ENCODE results near the gene BTRC. TPM values are rescaled to one million over a fixed set of nuclear protein-coding genes. Genes with fewer than 3 reads are reported as not detected.

The BTRC gene
- total RNA-seq, 2 experiments from 2014 or later: 10.9 to 12.7 TPM

- DNase-seq: no peak
- H3K27ac Mint-ChIP-seq: no peak overlapping the region
- H3K36me3 Mint-ChIP-seq (ENCODE audit: low read depth): no peaks in the 10 kb centered on the region
- H3K4me1 Mint-ChIP-seq (ENCODE audit: low read depth): peaks cover 15% of the 10 kb centered on the region
- H3K4me3 Mint-ChIP-seq: peak overlapping the region; percentile 62
- H3K9me3 Mint-ChIP-seq: no peaks in the 10 kb centered on the region
- intact Hi-C loops (cut with micrococcal nuclease): loop anchor here (1.0 to 5.0 kb wide), 6 partner anchors 33 to 408 kb away; no protein-coding TSS in a partner anchor
- CTCF ChIA-PET: interaction anchor here (0.6 to 5.4 kb wide), 32 partner anchors 7 to 360 kb away, joined by 3 to 50 read pairs (median 4); partner anchors contain the start of genes DPCD and POLL
- peaks cover 38% of the 10 kb centered on the region for H3K27me3 Mint-ChIP-seq (ENCODE audit: low read depth)
Measured at GRCh38 chr10:101570428-101571270, 216.7 kb downstream of the BTRC start.

- CTCF ChIA-PET: interaction anchor here (0.5 to 5.4 kb wide), 28 partner anchors 9 to 361 kb away, joined by 3 to 50 read pairs (median 4); partner anchors contain the start of genes DPCD and POLL
Measured at GRCh38 chr10:101571271-101571925, 217.4 kb downstream of the BTRC start.

GRCh38 chr10:101572126-101572525 is 218.2 kb downstream of the BTRC start:
- CTCF ChIA-PET: interaction anchor here (0.8 to 5.4 kb wide), 6 partner anchors 36 to 358 kb away, joined by 4 to 50 read pairs (median 9); no protein-coding TSS in a partner anchor
- intact Hi-C loops (cut with micrococcal nuclease): loop anchor here (5.0 kb wide), 1 partner anchor 410 kb away; no protein-coding TSS in a partner anchor
- Mint-ChIP-seq H3K4me1 (ENCODE audit: low read depth) (peaks cover 8% of the 10 kb centered on the region), H3K27ac (no peak overlapping the region), H3K9me3 (no peaks in the 10 kb centered on the region), H3K4me3 (no peak overlapping the region), H3K36me3 (ENCODE audit: low read depth) (no peaks in the 10 kb centered on the region), H3K27me3 (ENCODE audit: low read depth) (peaks cover 26% of the 10 kb centered on the region)
- DNase-seq: no peak

More at GRCh38 chr10:101571271-101571925, 217.4 kb downstream of the BTRC start:
- DNase-seq: no peak
- no peak overlapping the region for H3K4me3 Mint-ChIP-seq
- H3K36me3 Mint-ChIP-seq (ENCODE audit: low read depth): no peaks in the 10 kb centered on the region
- H3K27me3 Mint-ChIP-seq (ENCODE audit: low read depth): peaks cover 31% of the 10 kb centered on the region
- H3K27ac Mint-ChIP-seq: no peak overlapping the region
- intact Hi-C loops (cut with micrococcal nuclease): loop anchor here (5.0 kb wide), 1 partner anchor 409 kb away; no protein-coding TSS in a partner anchor
- H3K4me1 Mint-ChIP-seq (ENCODE audit: low read depth): peaks cover 12% of the 10 kb centered on the region
- no peaks in the 10 kb centered on the region for H3K9me3 Mint-ChIP-seq

- Mint-ChIP-seq H3K36me3 (ENCODE audit: low read depth) (no peaks in the 10 kb centered on the region), H3K27ac (no peak overlapping the region), H3K4me1 (ENCODE audit: low read depth) (peaks cover 8% of the 10 kb centered on the region), H3K4me3 (no peak overlapping the region), H3K27me3 (ENCODE audit: low read depth) (peaks cover 21% of the 10 kb centered on the region), H3K9me3 (no peaks in the 10 kb centered on the region)
- CTCF ChIA-PET: interaction anchor here (0.8 kb wide), 1 partner anchor 359 kb away, joined by 4 read pairs; no protein-coding TSS in a partner anchor
- DNase-seq: no peak
- intact Hi-C loops (cut with micrococcal nuclease): loop anchor here (5.0 kb wide), 1 partner anchor 410 kb away; no protein-coding TSS in a partner anchor
Measured at GRCh38 chr10:101572785-101573184, 218.8 kb downstream of the BTRC start.

GRCh38 chr10:101573885-101574753 is 220.2 kb downstream of the BTRC start:
- peaks cover 8% of the 10 kb centered on the region for H3K27me3 Mint-ChIP-seq (ENCODE audit: low read depth)
- CTCF ChIA-PET: interaction anchor here (3.4 kb wide), 1 partner anchor 361 kb away, joined by 12 read pairs; no protein-coding TSS in a partner anchor
- no peak overlapping the region for H3K27ac Mint-ChIP-seq
- intact Hi-C loops (cut with micrococcal nuclease): loop anchor here (5.0 kb wide), 1 partner anchor 412 kb away; no protein-coding TSS in a partner anchor
- no peak for DNase-seq
- no peak overlapping the region for H3K4me3 Mint-ChIP-seq
- no peaks in the 10 kb centered on the region for H3K36me3 Mint-ChIP-seq (ENCODE audit: low read depth)
- H3K9me3 Mint-ChIP-seq: no peaks in the 10 kb centered on the region
- H3K4me1 Mint-ChIP-seq (ENCODE audit: low read depth): peaks cover 8% of the 10 kb centered on the region

GRCh38 chr10:101575091-101575490 is 221.1 kb downstream of the BTRC start:
- Mint-ChIP-seq H3K27ac (no peak overlapping the region), H3K4me1 (ENCODE audit: low read depth) (no peaks in the 10 kb centered on the region), H3K4me3 (no peak overlapping the region), H3K27me3 (ENCODE audit: low read depth) (no peaks in the 10 kb centered on the region), H3K36me3 (ENCODE audit: low read depth) (no peaks in the 10 kb centered on the region), H3K9me3 (no peaks in the 10 kb centered on the region)
- DNase-seq: no peak
- CTCF ChIA-PET: interaction anchor here (0.6 to 3.4 kb wide), 5 partner anchors 28 to 362 kb away, joined by 3 to 12 read pairs (median 3); no protein-coding TSS in a partner anchor
- intact Hi-C loops (cut with micrococcal nuclease): no loop called here

GRCh38 chr10:101575580-101576210 is 221.7 kb downstream of the BTRC start:
- no peak overlapping the region for H3K4me3 Mint-ChIP-seq
- CTCF ChIA-PET: interaction anchor here (0.6 to 3.4 kb wide), 6 partner anchors 27 to 362 kb away, joined by 3 to 12 read pairs (median 3); no protein-coding TSS in a partner anchor
- DNase-seq: no peak
- no peaks in the 10 kb centered on the region for H3K4me1 Mint-ChIP-seq (ENCODE audit: low read depth)
- H3K27me3 Mint-ChIP-seq (ENCODE audit: low read depth): no peaks in the 10 kb centered on the region
- intact Hi-C loops (cut with micrococcal nuclease): no loop called here
- H3K9me3 Mint-ChIP-seq: no peaks in the 10 kb centered on the region
- H3K36me3 Mint-ChIP-seq (ENCODE audit: low read depth): no peaks in the 10 kb centered on the region
- H3K27ac Mint-ChIP-seq: no peak overlapping the region

- Mint-ChIP-seq H3K27ac (no peak overlapping the region), H3K4me1 (ENCODE audit: low read depth) (no peaks in the 10 kb centered on the region), H3K27me3 (ENCODE audit: low read depth) (no peaks in the 10 kb centered on the region), H3K4me3 (no peak overlapping the region), H3K9me3 (no peaks in the 10 kb centered on the region), H3K36me3 (ENCODE audit: low read depth) (no peaks in the 10 kb centered on the region)
- CTCF ChIA-PET: interaction anchor here (0.6 to 3.4 kb wide), 4 partner anchors 16 to 363 kb away, joined by 3 to 12 read pairs (median 4); no protein-coding TSS in a partner anchor
- no peak for DNase-seq
- intact Hi-C loops (cut with micrococcal nuclease): no loop called here
Measured at GRCh38 chr10:101576211-101576863, 222.4 kb downstream of the BTRC start.

GRCh38 chr10:101577121-101577871 is 223.3 kb downstream of the BTRC start:
- Mint-ChIP-seq H3K9me3 (no peaks in the 10 kb centered on the region), H3K27ac (no peak overlapping the region), H3K36me3 (ENCODE audit: low read depth) (no peaks in the 10 kb centered on the region), H3K4me1 (ENCODE audit: low read depth) (no peaks in the 10 kb centered on the region), H3K4me3 (no peak overlapping the region), H3K27me3 (ENCODE audit: low read depth) (no peaks in the 10 kb centered on the region)
- no peak for DNase-seq
- CTCF ChIA-PET: interaction anchor here (0.6 to 3.4 kb wide), 4 partner anchors 7 to 364 kb away, joined by 3 to 12 read pairs (median 4); no protein-coding TSS in a partner anchor
- intact Hi-C loops (cut with micrococcal nuclease): no loop called here

- Mint-ChIP-seq H3K27me3 (ENCODE audit: low read depth) (no peaks in the 10 kb centered on the region), H3K27ac (no peak overlapping the region), H3K9me3 (no peaks in the 10 kb centered on the region), H3K36me3 (ENCODE audit: low read depth) (no peaks in the 10 kb centered on the region), H3K4me3 (no peak overlapping the region), H3K4me1 (ENCODE audit: low read depth) (no peaks in the 10 kb centered on the region)
- intact Hi-C loops (cut with micrococcal nuclease): no loop called here
- DNase-seq: no peak
- CTCF ChIA-PET: interaction anchor here (0.5 to 1.4 kb wide), 3 partner anchors 8 to 641 kb away, joined by 4 read pairs; no protein-coding TSS in a partner anchor
Measured at GRCh38 chr10:101578192-101578591, 224.2 kb downstream of the BTRC start.

Measured in activated naive CD4-positive, alpha-beta T cell treated with anti-CD3 and anti-CD28 coated beads for 36 hours (primary cell).